Adrenal gland (tissue), 12 donors: ENCODE results near the gene SERPINA9. TPM values are rescaled to one million over a fixed set of nuclear protein-coding genes. Genes with fewer than 3 reads are reported as not detected.

ENCODE experiments used
- DNase-seq, 7 donors: peaks; one replicate each; pipeline ENCODE4 v3.0.0-alpha.2; 2019 to 2020
- H3K27ac ChIP-seq, 5 donors: fragments of 200-600 bp; sonication (generic) in 4 of 5; 1 replicate in 3 of 5; 2 replicates in 2 of 5; pipeline versions ENCODE4 v1.5.1 to v1.8.0; 2016 to 2020; ENCODE audit warnings: mild to moderate bottlenecking in 1 of 5
- H3K27me3 ChIP-seq: fragments of 200-600 bp; 2 replicates; pipeline ENCODE4 v1.8.0; 2021
- H3K36me3 ChIP-seq, 2 donors: fragments of 200-600 bp; replicated peaks in 1 of 2; 1 replicate in 1 of 2; 2 replicates in 1 of 2; pipeline versions ENCODE4 v1.5.1 to v1.8.0; 2018 to 2022
- H3K4me1 ChIP-seq, 2 donors: fragments of 200-600 bp; replicated peaks in 1 of 2; 1 replicate in 1 of 2; 2 replicates in 1 of 2; pipeline versions ENCODE4 v1.5.1 to v1.8.0; 2018 to 2021
- H3K4me3 ChIP-seq, 4 donors: fragments of 200-600 bp; sonication (generic) in 3 of 4; one replicate each; pipeline ENCODE4 v1.5.1; 2016 to 2018
- H3K9me3 ChIP-seq, 3 donors: fragments of 200-600 bp; sonication (generic) in 1 of 3; replicated peaks in 1 of 3; 1 replicate in 2 of 3; 2 replicates in 1 of 3; pipeline versions ENCODE4 v1.5.1 to v1.8.0; 2016 to 2021
- POLR2A ChIP-seq, 2 donors: fragments of 450-650 bp; IDR thresholded peaks; one replicate each; pipeline ENCODE4 v1.6.1; 2017; ENCODE audit warnings: antibody characterized with exemption in 2 of 2, mild to moderate bottlenecking in 2 of 2, moderate library complexity in 1 of 2
- WGBS, 4 donors: extraction: QIAGEN DNeasy Blood & Tissue Kit in 2 of 4; methylation state at CpG; one replicate each; pipeline versions ENCODE4 v1.1.5 to v1.1.7; 2013 to 2017; 5-methylcytosine and 5-hydroxymethylcytosine counted together
- intact Hi-C, 2 donors: fragments of 100-400 bp; cut with DNase I; formaldehyde crosslinking; loops; one replicate each; pipeline versions ENCODE4 v1.14.1 to v1.15.0; 2022 to 2023
- polyA plus RNA-seq, 3 donors: library from polyadenylated mRNA; stranded (reverse); fragments of 200-250 nt in 2 of 3; fragments of 350-450 nt in 1 of 3; fragmentation: Illumina TruSeq in 1 of 3; extraction: RNeasy Lipid Tissue Mini Kit (QIAGEN cat#74804) in 1 of 3; gene quantifications; one replicate each; pipeline ENCODE4 v1.2.3, GENCODE V29; 2013 to 2014
- total RNA-seq, 9 donors: library from RNA; depleted of rRNA in 4 of 9; stranded (reverse); fragments of >200 nt in 4 of 9; fragments of 120-200 nt in 1 of 9; fragmentation: NEBNext Ultra II Directional in 1 of 9; extraction: Animal tissue kit (Norgen Biotek cat#: 25700) in 1 of 9; gene quantifications; one replicate each; pipeline versions ENCODE4 v1.1.0 to v1.2.4, GENCODE V29; 2013 to 2023
- TF ChIP-seq, protein P1 (sequence below), 6 experiments: fragments of 450-650 bp in 4 of 6; fragments of 200-600 bp in 2 of 6; sonication (generic) in 1 of 6; IDR thresholded peaks; 1 replicate in 5 of 6; 2 replicates in 1 of 6; pipeline versions ENCODE4 v1.5.1 to v1.8.0; 2016 to 2021; ENCODE audit warnings: antibody characterized with exemption in 6 of 6, mild to moderate bottlenecking in 2 of 6, moderate library complexity in 1 of 6
- donor health status: healthy with polysubstance abuse.
- donor health status: Bipolar disorder and iron deficiency.
- donor health status: DM: yes; HTN: yes; CAD: no.
- donor health status: DM: no; HTN: no; CAD: no.
- donor health status: DM: no; HTN: no; CAD: no.
- donor health status: DM: yes; HTN: yes; CAD: no.

SERPINA9 gene
- total and polyA plus RNA-seq, 12 donors = not detected

DNA sequence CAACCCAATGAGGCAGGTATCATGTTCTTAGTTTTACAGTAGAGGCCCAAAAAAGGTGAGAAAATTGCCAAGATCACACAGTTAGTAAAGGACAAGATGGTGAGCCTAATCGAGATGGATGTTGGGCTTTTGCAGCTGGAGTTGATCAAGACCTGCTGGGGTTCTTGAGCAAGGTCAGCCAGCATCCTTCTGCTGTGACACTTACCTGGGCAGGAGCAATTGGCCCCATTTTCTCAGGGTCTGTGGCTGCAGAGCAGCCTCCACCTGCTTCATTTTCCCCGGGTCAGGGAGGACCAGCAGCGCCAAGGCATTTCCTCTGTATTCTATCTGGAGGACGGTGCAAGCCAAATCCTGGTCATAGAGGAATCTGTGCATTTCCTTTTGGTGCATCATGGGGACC lies 29.9 kb downstream of the SERPINA9 start:
- no peaks in the 10 kb centered on the region for H3K36me3 ChIP-seq
- no peak for DNase-seq
- intact Hi-C loops = no loop called here
- H3K9me3 ChIP-seq = no peaks in the 10 kb centered on the region
- no peak for TF ChIP-seq POLR2A (IDR thresholded peaks at IDR 0.05)
- TF ChIP-seq, protein P1, sequence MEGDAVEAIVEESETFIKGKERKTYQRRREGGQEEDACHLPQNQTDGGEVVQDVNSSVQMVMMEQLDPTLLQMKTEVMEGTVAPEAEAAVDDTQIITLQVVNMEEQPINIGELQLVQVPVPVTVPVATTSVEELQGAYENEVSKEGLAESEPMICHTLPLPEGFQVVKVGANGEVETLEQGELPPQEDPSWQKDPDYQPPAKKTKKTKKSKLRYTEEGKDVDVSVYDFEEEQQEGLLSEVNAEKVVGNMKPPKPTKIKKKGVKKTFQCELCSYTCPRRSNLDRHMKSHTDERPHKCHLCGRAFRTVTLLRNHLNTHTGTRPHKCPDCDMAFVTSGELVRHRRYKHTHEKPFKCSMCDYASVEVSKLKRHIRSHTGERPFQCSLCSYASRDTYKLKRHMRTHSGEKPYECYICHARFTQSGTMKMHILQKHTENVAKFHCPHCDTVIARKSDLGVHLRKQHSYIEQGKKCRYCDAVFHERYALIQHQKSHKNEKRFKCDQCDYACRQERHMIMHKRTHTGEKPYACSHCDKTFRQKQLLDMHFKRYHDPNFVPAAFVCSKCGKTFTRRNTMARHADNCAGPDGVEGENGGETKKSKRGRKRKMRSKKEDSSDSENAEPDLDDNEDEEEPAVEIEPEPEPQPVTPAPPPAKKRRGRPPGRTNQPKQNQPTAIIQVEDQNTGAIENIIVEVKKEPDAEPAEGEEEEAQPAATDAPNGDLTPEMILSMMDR (IDR thresholded peaks at IDR 0.05) = no peak
- H3K27me3 ChIP-seq = no peaks in the 10 kb centered on the region
- H3K27ac ChIP-seq = no peak overlapping the region
- H3K4me3 ChIP-seq = no peak overlapping the region
- H3K4me1 ChIP-seq = no peaks in the 10 kb centered on the region
- 67 to 73% (median 72%) methylated on average over 2 to 4 of the region's 4 CpGs for WGBS, 4 donors

DNA sequence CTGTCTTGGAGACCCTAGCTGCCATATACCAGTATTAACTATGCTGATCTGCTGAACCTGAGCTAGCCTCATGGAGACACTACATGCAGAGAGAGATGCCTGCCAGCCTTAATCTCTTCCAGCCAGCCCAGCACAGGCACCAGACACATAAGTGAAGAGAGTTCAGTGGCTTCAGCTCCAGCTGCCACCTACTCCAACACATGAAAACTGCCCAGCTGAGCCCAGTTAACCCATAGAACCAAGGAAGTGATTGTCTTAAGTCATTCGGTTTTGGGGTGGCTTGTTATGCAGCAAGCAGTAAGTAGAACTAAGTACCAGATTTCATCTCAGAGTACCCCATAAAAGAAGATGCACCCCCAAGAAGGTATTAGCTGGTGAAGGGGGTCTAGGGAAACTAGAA lies 31.0 kb downstream of the SERPINA9 start:
- 53 to 72% (median 62%) methylated on average over 1 of the region's 1 CpG for WGBS, 4 donors
- H3K4me3 ChIP-seq = no peak overlapping the region
- no peaks in the 10 kb centered on the region for H3K4me1 ChIP-seq
- no peak for DNase-seq
- H3K27ac ChIP-seq = no peak overlapping the region
- intact Hi-C loops = no loop called here
- no peak for TF ChIP-seq POLR2A (IDR thresholded peaks at IDR 0.05)
- TF ChIP-seq, protein P1 (IDR thresholded peaks at IDR 0.05) = no peak
- no peaks in the 10 kb centered on the region for H3K9me3 ChIP-seq
- no peaks in the 10 kb centered on the region for H3K27me3 ChIP-seq
- no peaks in the 10 kb centered on the region for H3K36me3 ChIP-seq

DNA sequence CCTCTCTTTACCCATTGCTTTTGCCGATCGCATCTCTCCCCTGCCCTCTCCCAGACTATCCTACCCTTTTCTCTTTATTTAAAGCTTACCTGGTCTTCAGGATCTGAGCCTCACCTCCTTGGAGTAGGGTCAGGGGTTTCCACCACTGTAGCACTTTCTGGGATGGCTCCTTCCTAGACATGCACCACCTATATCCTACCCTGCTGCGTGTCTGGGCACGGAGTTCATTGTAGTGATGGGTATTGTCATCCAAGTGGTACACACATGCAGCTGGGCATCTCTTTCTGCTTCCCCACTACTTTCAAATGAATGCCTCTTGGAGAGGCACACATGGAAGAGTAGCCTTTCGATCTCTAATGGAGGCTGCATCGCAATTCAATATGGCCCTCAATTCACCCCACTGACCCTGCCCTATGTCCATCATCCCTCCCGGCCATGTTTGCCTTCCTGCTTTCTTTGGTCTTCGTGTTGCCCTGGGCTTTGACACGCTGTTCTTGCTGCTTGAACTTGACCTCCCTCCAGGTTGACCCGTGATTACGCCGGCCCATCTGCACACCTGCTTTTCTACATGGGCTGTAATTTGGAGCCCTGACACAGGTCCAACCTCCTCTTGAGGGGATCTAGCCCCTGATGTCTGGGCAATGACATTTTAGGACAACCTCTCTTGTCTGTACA lies 34.3 kb downstream of the SERPINA9 start:
- H3K4me1 ChIP-seq = no peaks in the 10 kb centered on the region
- intact Hi-C loops = no loop called here
- H3K27ac ChIP-seq = no peak overlapping the region
- H3K4me3 ChIP-seq = no peak overlapping the region
- TF ChIP-seq, protein P1 (IDR thresholded peaks at IDR 0.05) = no peak
- no peak for TF ChIP-seq POLR2A (IDR thresholded peaks at IDR 0.05)
- no peaks in the 10 kb centered on the region for H3K9me3 ChIP-seq
- no peaks in the 10 kb centered on the region for H3K36me3 ChIP-seq
- WGBS, 4 donors = 85 to 93% (median 86%) methylated on average over 12 of the region's 12 CpGs
- H3K27me3 ChIP-seq = no peaks in the 10 kb centered on the region
- DNase-seq = no peak

DNA sequence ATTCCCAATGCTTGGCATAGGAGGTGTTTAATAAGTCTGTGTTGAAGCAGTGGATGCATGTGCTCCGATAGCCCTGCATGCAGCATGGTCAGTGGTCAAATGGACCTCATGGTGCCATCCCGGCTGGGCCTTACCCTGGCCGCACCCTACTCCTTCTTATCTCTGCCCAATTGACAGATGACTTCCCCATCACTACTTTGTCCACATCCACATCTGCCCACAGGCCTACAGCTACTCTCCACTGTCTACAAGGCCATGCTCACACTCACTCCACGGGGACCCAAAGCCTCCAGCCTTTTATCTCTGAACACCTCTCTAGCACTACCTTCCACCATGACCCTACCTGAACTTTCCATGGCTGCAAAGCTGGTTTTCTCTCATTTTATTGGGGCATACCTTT lies 34.9 kb downstream of the SERPINA9 start:
- Histone ChIP-seq H3K27me3 (no peaks in the 10 kb centered on the region), H3K4me3 (no peak overlapping the region), H3K27ac (no peak overlapping the region), H3K4me1 (no peaks in the 10 kb centered on the region), H3K36me3 (no peaks in the 10 kb centered on the region), H3K9me3 (no peaks in the 10 kb centered on the region)
- 80 to 90% (median 84%) methylated on average over 4 of the region's 4 CpGs for WGBS, 4 donors
- TF ChIP-seq, protein P1 (IDR thresholded peaks at IDR 0.05) = no peak
- TF ChIP-seq POLR2A (IDR thresholded peaks at IDR 0.05) = no peak
- intact Hi-C loops = no loop called here
- no peak for DNase-seq
